IMR-90 (cell line): ENCODE data around the gene RBMS3. TPM values are rescaled to one million over a fixed set of nuclear protein-coding genes. Genes with fewer than 3 reads are reported as not detected.

Experiments
- ATAC-seq: fragments of 200-7000 bp; cut with Tn5 transposase; 2 replicates; pipeline ENCODE4 v1.9.1; 2020; ENCODE audit warnings: low read depth, mild to moderate bottlenecking, moderate library complexity
- BruUV-seq: library from RNA; stranded (reverse); fragments of 400-500 nt; replicated peaks from 2 replicates; lab custom pipeline; 2021; lab: Mats Ljungman, UMichigan
- CTCF ChIA-PET: fragments of 300-600 bp; formaldehyde crosslinking; extraction: SDS; loops from one replicate; lab custom pipeline; 2021; ENCODE audit warnings: antibody characterized with exemption; lab: Yijun Ruan, JAX
- POLR2A ChIA-PET: fragments of 300-600 bp; sonication (Branson Sonifier 250); formaldehyde crosslinking; loops from one replicate; lab custom pipeline; 2022; ENCODE audit warnings: antibody characterized with exemption; ENCODE audit not compliant: unreplicated experiment; lab: Charles Lee
- DNase-seq: peaks from one replicate; pipeline ENCODE4 v3.0.0; 2013
- H2AFZ ChIP-seq: replicated peaks from 2 replicates; pipeline ENCODE3; 2013; ENCODE audit warnings: low read length, mild to moderate bottlenecking; ENCODE audit not compliant: poor library complexity
- H2AK5ac ChIP-seq: 2 replicates; pipeline ENCODE4 v1.6.1; 2013; ENCODE audit warnings: low read depth, low read length, inconsistent platforms
- H2AK9ac ChIP-seq: replicated peaks from 2 replicates; pipeline ENCODE3; 2013; ENCODE audit warnings: mild to moderate bottlenecking, low read depth, low read length, moderate library complexity; ENCODE audit not compliant: poor library complexity
- H2BK120ac ChIP-seq: 2 replicates; pipeline ENCODE4 v1.6.1; 2013; ENCODE audit warnings: low read depth, low read length, inconsistent platforms
- H2BK15ac ChIP-seq: 3 replicates; pipeline ENCODE4 v1.6.1; 2013; ENCODE audit warnings: low read depth, low read length, inconsistent platforms
- H2BK20ac ChIP-seq: 2 replicates; pipeline ENCODE4 v1.6.1; 2013; ENCODE audit warnings: low read depth, mild to moderate bottlenecking, inconsistent platforms, low read length, moderate library complexity
- H2BK5ac ChIP-seq: 2 replicates; pipeline ENCODE4 v1.6.1; 2013; ENCODE audit warnings: mild to moderate bottlenecking, low read depth, low read length, inconsistent platforms; ENCODE audit not compliant: poor library complexity, severe bottlenecking
- H3K14ac ChIP-seq: replicated peaks from 2 replicates; pipeline ENCODE4 v1.6.1; 2013; ENCODE audit warnings: low read depth, low read length, inconsistent platforms
- H3K18ac ChIP-seq: 2 replicates; pipeline ENCODE4 v1.6.1; 2013; ENCODE audit warnings: low read depth, low read length, control low read depth
- H3K23ac ChIP-seq: 2 replicates; pipeline ENCODE4 v1.6.1; 2013; ENCODE audit warnings: low read depth, low read length, inconsistent platforms
- H3K27ac ChIP-seq: 2 replicates; pipeline ENCODE4 v1.5.1; 2013; ENCODE audit warnings: mild to moderate bottlenecking, control low read depth, low read length; ENCODE audit not compliant: insufficient read depth
- H3K27me3 ChIP-seq: 2 replicates; pipeline ENCODE4 v1.6.1; 2013; ENCODE audit warnings: low read length; ENCODE audit not compliant: control insufficient read depth, insufficient read depth
- H3K36me3 ChIP-seq: 2 replicates; pipeline ENCODE4 v1.6.1; 2013; ENCODE audit warnings: low read length, mixed read lengths; ENCODE audit not compliant: control insufficient read depth, insufficient read depth
- H3K4ac ChIP-seq: 2 replicates; pipeline ENCODE4 v1.6.1; 2013; ENCODE audit warnings: low read depth, low read length, inconsistent platforms
- H3K4me1 ChIP-seq: 2 replicates; pipeline ENCODE4 v1.6.1; 2013; ENCODE audit warnings: low read length, mixed read lengths; ENCODE audit not compliant: control insufficient read depth, insufficient read depth
- H3K4me2 ChIP-seq: 2 replicates; pipeline ENCODE4 v1.6.1; 2013; ENCODE audit warnings: low read depth, mild to moderate bottlenecking, control low read depth, low read length, moderate library complexity
- H3K4me3 ChIP-seq: 2 replicates; pipeline ENCODE4 v1.5.1; 2013; ENCODE audit warnings: low read depth, mild to moderate bottlenecking, control low read depth, low read length, moderate library complexity; ENCODE audit not compliant: insufficient read depth
- H3K56ac ChIP-seq: 2 replicates; pipeline ENCODE4 v1.6.1; 2013; ENCODE audit warnings: low read length, inconsistent platforms; ENCODE audit not compliant: insufficient read depth; ENCODE audit errors: extremely low read depth
- H3K79me1 ChIP-seq, 2 experiments: 2 replicates each; pipeline ENCODE4 v1.6.1; 2013; ENCODE audit warnings: low read length in 2 of 2, inconsistent platforms in 1 of 2, low read depth in 1 of 2
- H3K9ac ChIP-seq: 2 replicates; pipeline ENCODE4 v1.6.1; 2013; ENCODE audit warnings: low read depth, low read length, control low read depth
- H3K9me1 ChIP-seq: 2 replicates; pipeline ENCODE4 v1.6.1; 2013; ENCODE audit warnings: low read length, inconsistent platforms; ENCODE audit not compliant: insufficient read depth
- H3K9me3 ChIP-seq: 2 replicates; pipeline ENCODE4 v1.6.1; 2013; ENCODE audit warnings: low read length; ENCODE audit not compliant: control insufficient read depth, insufficient read depth
- H4K20me1 ChIP-seq: 2 replicates; pipeline ENCODE4 v1.6.1; 2013; ENCODE audit warnings: low read length, inconsistent platforms; ENCODE audit not compliant: insufficient read depth
- H4K5ac ChIP-seq: 2 replicates; pipeline ENCODE4 v1.6.1; 2013; ENCODE audit warnings: mild to moderate bottlenecking, low read depth, low read length, control low read depth
- H4K8ac ChIP-seq, 2 experiments: 2 replicates each; pipeline ENCODE4 v1.6.1; 2013; ENCODE audit warnings: low read depth in 2 of 2, low read length in 2 of 2, control low read depth in 1 of 2, inconsistent platforms in 1 of 2
- H4K91ac ChIP-seq: 2 replicates; pipeline ENCODE4 v1.6.1; 2013; ENCODE audit warnings: low read depth, low read length, inconsistent platforms; ENCODE audit not compliant: insufficient read depth
- BHLHE40 ChIP-seq: fragments of 150-350 bp; IDR thresholded peaks from 2 replicates; pipeline ENCODE4 v1.6.1; 2016; ENCODE audit warnings: mild to moderate bottlenecking, low read depth, low read length
- CEBPB ChIP-seq: IDR thresholded peaks from 2 replicates; pipeline ENCODE4 v1.6.1; 2012; ENCODE audit warnings: low read depth, low read length, improper control_type of control experiment
- CHD1 ChIP-seq: IDR thresholded peaks from 2 replicates; pipeline ENCODE4 v1.6.1; 2012; ENCODE audit warnings: low read depth, low read length, improper control_type of control experiment
- CTCF ChIP-seq: conservative IDR thresholded peaks from 2 replicates; pipeline ENCODE4 v1.5.1; 2012; ENCODE audit warnings: mild to moderate bottlenecking, low read depth, low read length, improper control_type of control experiment
- ELK1 ChIP-seq: fragments of 150-350 bp; IDR thresholded peaks from 2 replicates; pipeline ENCODE4 v1.6.1; 2016; ENCODE audit warnings: low read depth, mild to moderate bottlenecking, low read length, moderate library complexity, borderline replicate concordance
- FOS ChIP-seq: fragments of 150-350 bp; IDR thresholded peaks from 2 replicates; pipeline ENCODE4 v1.6.1; 2016; ENCODE audit warnings: low read depth, low read length
- MAFK ChIP-seq: IDR thresholded peaks from 2 replicates; pipeline ENCODE4 v1.6.1; 2012; ENCODE audit warnings: low read depth, low read length, improper control_type of control experiment
- MAZ ChIP-seq: IDR thresholded peaks from 2 replicates; pipeline ENCODE4 v1.6.1; 2012; ENCODE audit warnings: low read depth, mild to moderate bottlenecking, low read length, improper control_type of control experiment, moderate library complexity, borderline replicate concordance
- MXI1 ChIP-seq: IDR thresholded peaks from 2 replicates; pipeline ENCODE4 v1.6.1; 2012; ENCODE audit warnings: low read depth, mild to moderate bottlenecking, low read length, moderate library complexity, borderline replicate concordance
- NFE2L2 ChIP-seq: fragments of 150-350 bp; IDR thresholded peaks from 2 replicates; pipeline ENCODE4 v1.6.1; 2016; ENCODE audit warnings: low read depth, mild to moderate bottlenecking, low read length
- POLR2A ChIP-seq: IDR thresholded peaks from 2 replicates; pipeline ENCODE4 v1.6.1; 2012; ENCODE audit warnings: mild to moderate bottlenecking, low read depth, low read length
- RAD21 ChIP-seq: IDR thresholded peaks from 2 replicates; pipeline ENCODE4 v1.6.1; 2012; ENCODE audit warnings: low read length, improper control_type of control experiment
- RCOR1 ChIP-seq: IDR thresholded peaks from 2 replicates; pipeline ENCODE4 v1.6.1; 2012; ENCODE audit warnings: mild to moderate bottlenecking, low read length, improper control_type of control experiment; ENCODE audit not compliant: insufficient replicate concordance
- RFX5 ChIP-seq: IDR thresholded peaks from 2 replicates; pipeline ENCODE4 v1.8.0; 2012; ENCODE audit warnings: low read depth, mild to moderate bottlenecking, low read length, moderate library complexity
- SMC3 ChIP-seq: fragments of 150-350 bp; IDR thresholded peaks from 2 replicates; pipeline ENCODE4 v1.6.1; 2016; ENCODE audit warnings: low read depth, mild to moderate bottlenecking, antibody characterized with exemption, low read length, moderate library complexity
- USF2 ChIP-seq: fragments of 150-350 bp; IDR thresholded peaks from 2 replicates; pipeline ENCODE4 v1.6.1; 2017; ENCODE audit warnings: mild to moderate bottlenecking, antibody characterized with exemption, low read length, low read depth
- WGBS, 2 experiments: methylation state at CpG; one replicate each; pipeline versions ENCODE4 v1.1.5 to v1.1.7; 2013; ENCODE audit warnings: missing lambda C conversion rate in 2 of 2; ENCODE audit not compliant: insufficient read length in 1 of 2; ENCODE audit errors: extremely low coverage in 2 of 2; 5-methylcytosine and 5-hydroxymethylcytosine counted together
- dilution Hi-C: fragments of 300-500 bp; cut with HindIII; formaldehyde crosslinking; loops from one replicate; pipeline ENCODE4 v1.14.3; 2018; ENCODE audit warnings: low sequenced_read_pairs; ENCODE audit not compliant: unreplicated experiment
- in situ Hi-C: fragments of 300-500 bp; cut with MboI; formaldehyde crosslinking; loops from 3 replicates; pipeline ENCODE4 v1.14.3; 2019; ENCODE audit warnings: low sequenced_read_pairs, inconsistent platforms, mixed read lengths
- intact Hi-C: fragments of 100-400 bp; cut with micrococcal nuclease; formaldehyde crosslinking; loops from 2 replicates; pipeline ENCODE4 v1.10.0; 2022
- polyA plus RNA-seq, 3 experiments: library from polyadenylated mRNA; depleted of rRNA; stranded (reverse); fragments of >200 nt; gene quantifications; 2 replicates each; pipeline ENCODE4 v1.2.3, GENCODE V29; 2012; ENCODE audit warnings: low replicate concordance in 1 of 3
- total RNA-seq: library from RNA; depleted of rRNA; stranded (reverse); fragments of >200 nt; gene quantifications from 2 replicates; pipeline ENCODE4 v1.2.3, GENCODE V29; 2012

Gene RBMS3
- total and polyA plus RNA-seq, 2 of the 4 experiments (the other 2 are of a cell fraction): 15.2 to 127 TPM

GRCh38 chr3:29466442-29466841 is 185.6 kb downstream of the RBMS3 start:
- CTCF ChIA-PET: interaction anchor here (0.5 to 1.2 kb wide), 2 partner anchors 13 to 221 kb away, joined by 3 read pairs; no protein-coding TSS in a partner anchor
- no peak overlapping the region for H4K5ac ChIP-seq
- no peak overlapping the region for H2BK20ac ChIP-seq
- POLR2A ChIA-PET: no interaction called here
- no peak overlapping the region for H2AFZ ChIP-seq
- H4K8ac ChIP-seq: no peak overlapping the region
- H3K9me1 ChIP-seq: 0 out of 2 replicates have a peak, but pooled peaks cover 2% of the 10 kb centered on the region
- no peak overlapping the region for H3K9ac ChIP-seq
- H3K4me1 ChIP-seq: peaks cover 4% of the 10 kb centered on the region; the same call in 1 of the 2 replicates
- no peak overlapping the region for H3K23ac ChIP-seq
- peak overlapping the region; percentile 24 for H2BK5ac ChIP-seq
- in situ Hi-C loops (no loop called here), intact Hi-C loops (loop anchor here (10.0 kb wide), 1 partner anchor 182 kb away; the partner anchor contains the start of gene RBMS3), dilution Hi-C loops (no loop called here)
- ATAC-seq (no peak), DNase-seq (no peak)
- no peak overlapping the region for H3K27ac ChIP-seq
- H3K4ac ChIP-seq: no peak overlapping the region
- BruUV-seq: no TSS peak
- H3K27me3 ChIP-seq: no peaks in the 10 kb centered on the region
- H2BK120ac ChIP-seq: no peak overlapping the region
- no peak overlapping the region for H3K18ac ChIP-seq
- TF ChIP-seq SMC3 (no peak), NFE2L2 (no peak), MAFK (no peak), BHLHE40 (no peak), POLR2A (no peak), CEBPB (no peak), MXI1 (no peak), RAD21 (no peak), CHD1 (no peak), USF2 (no peak), RCOR1 (no peak), MAZ (no peak), ELK1 (no peak), CTCF (no peak), FOS (no peak), RFX5 (no peak)
- no peak overlapping the region for H3K14ac ChIP-seq
- H3K9me3 ChIP-seq: no peaks in the 10 kb centered on the region
- no peak overlapping the region for H3K4me3 ChIP-seq
- no peak overlapping the region for H3K56ac ChIP-seq
- no peak overlapping the region for H3K4me2 ChIP-seq
- WGBS, 2 experiments: no CpG with 5 or more reads among the region's 2 CpGs
- no peak overlapping the region for H2BK15ac ChIP-seq
- no peak overlapping the region for H2AK9ac ChIP-seq
- peaks cover 11 to 24% of the 10 kb centered on the region in 2 experiments for H3K79me1 ChIP-seq
- no peak overlapping the region for H2AK5ac ChIP-seq
- H4K91ac ChIP-seq: no peak overlapping the region
- no peaks in the 10 kb centered on the region for H4K20me1 ChIP-seq
- H3K36me3 ChIP-seq: no peaks in the 10 kb centered on the region; the same call in 1 of the 2 replicates
